Astrocyte of the spinal cord (primary cell): ENCODE results near the gene NPC1.

Experiments
- DNase-seq: peaks from one replicate; pipeline ENCODE4 v3.0.0; 2011; ENCODE audit warnings: low read depth, low spot score
- H3K4me3 ChIP-seq: 2 replicates; pipeline ENCODE4 v1.5.1; 2011; ENCODE audit warnings: low read depth, mild to moderate bottlenecking, low read length, moderate library complexity
- in situ Hi-C: cut with HindIII; loops from 2 replicates; pipeline ENCODE4 v1.10.0; 2017; ENCODE audit warnings: low sequenced_read_pairs
- TF ChIP-seq, protein P1 (sequence below): IDR thresholded peaks from 2 replicates; pipeline ENCODE4 v1.5.1; 2012; ENCODE audit warnings: low read depth, mild to moderate bottlenecking, low read length, inconsistent platforms

NPC1 gene

DNA sequence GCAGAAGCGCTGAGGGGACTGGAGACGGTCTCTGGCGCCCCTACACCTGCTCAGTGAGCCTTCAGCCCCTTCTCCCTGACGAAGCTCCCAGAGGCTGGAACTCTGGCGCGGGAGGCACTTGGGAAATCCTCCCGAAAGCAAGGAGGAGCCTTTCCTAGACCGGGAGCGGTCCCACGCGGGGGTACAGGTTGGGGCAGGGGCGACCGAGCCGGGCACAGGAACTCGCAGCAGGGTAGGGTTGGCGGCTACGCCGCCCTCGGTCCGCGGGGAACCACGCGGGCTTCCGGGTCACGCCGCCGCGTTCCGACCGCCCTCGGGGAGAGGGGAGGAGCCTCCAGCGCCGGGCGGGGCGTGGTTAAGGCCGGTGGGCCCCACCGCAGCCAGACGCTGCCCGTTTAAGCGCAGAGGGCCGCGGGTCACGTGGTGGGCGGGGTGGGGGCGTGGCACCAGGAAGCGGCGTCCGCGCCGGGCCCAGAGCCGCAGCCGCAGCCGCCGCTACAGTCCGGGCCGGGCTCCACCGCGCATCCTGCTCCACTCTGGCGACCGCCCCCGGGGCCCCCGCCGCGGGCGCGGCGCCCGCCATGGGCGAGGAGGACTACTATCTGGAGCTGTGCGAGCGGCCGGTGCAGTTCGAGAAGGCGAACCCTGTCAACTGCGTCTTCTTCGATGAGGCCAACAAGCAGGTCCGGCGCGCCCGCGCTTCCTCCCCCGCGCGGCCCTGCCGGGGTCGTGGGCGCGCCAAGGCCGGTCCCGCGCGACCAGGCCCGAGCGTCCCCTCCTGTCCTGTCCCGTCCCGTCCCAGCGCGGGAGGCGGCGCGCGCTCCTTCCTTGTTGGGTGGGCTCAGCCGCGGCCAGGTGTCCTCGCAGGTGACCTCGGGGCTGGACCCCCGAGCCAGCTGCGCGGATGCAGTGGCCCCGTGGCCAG lies 83.0 kb downstream of the NPC1 start, which contains the start of gene RMC1:
Gene RMC1, plus strand, starts transcription at position 474 of the 925 bp plus-strand sequence. Its CDS starts 108 bp downstream, at position 582.
- TF ChIP-seq, protein P1, sequence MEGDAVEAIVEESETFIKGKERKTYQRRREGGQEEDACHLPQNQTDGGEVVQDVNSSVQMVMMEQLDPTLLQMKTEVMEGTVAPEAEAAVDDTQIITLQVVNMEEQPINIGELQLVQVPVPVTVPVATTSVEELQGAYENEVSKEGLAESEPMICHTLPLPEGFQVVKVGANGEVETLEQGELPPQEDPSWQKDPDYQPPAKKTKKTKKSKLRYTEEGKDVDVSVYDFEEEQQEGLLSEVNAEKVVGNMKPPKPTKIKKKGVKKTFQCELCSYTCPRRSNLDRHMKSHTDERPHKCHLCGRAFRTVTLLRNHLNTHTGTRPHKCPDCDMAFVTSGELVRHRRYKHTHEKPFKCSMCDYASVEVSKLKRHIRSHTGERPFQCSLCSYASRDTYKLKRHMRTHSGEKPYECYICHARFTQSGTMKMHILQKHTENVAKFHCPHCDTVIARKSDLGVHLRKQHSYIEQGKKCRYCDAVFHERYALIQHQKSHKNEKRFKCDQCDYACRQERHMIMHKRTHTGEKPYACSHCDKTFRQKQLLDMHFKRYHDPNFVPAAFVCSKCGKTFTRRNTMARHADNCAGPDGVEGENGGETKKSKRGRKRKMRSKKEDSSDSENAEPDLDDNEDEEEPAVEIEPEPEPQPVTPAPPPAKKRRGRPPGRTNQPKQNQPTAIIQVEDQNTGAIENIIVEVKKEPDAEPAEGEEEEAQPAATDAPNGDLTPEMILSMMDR = no peak
- peak within 1 kb of the TSS; percentile 78 for H3K4me3 ChIP-seq
- in situ Hi-C loops = no loop called here
- peak; percentile 95 for DNase-seq

DNA sequence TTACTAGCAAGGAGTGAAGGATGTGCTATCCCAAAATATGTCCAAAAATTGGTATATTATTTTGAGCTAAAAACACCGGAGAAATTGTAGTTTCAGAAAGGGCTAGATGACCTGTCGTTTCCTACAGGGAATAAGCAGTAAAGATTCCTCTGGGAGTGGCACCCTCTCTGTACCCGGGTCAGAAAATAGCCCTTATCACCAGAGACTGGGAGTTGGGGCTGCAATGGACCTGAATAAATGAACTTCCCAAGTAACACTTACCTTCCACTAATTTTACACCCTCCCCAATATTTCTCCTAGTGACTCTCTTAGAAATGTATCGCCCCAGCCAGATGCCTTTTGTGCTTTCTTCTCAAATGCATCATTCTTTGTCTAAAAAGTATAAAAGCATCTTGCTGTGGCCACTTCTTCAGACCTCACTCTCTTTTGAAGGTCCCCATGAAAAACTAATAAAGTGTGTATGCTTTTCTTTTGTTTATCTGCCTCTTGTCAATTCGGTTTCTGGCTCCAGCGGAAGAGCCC lies 83.7 kb downstream of the NPC1 start:
- in situ Hi-C loops = no loop called here
- TF ChIP-seq, protein P1 = no peak
- no peak for DNase-seq

GRCh38 chr18:23501626-23502025 lies 84.7 kb downstream of the NPC1 start:
- no peak for DNase-seq
- TF ChIP-seq, protein P1 = no peak
- in situ Hi-C loops = no loop called here
- H3K4me3 ChIP-seq = no peak overlapping the region

More for the DNA sequence above, 83.7 kb downstream of the NPC1 start:
- peak overlapping the region; percentile 62 for H3K4me3 ChIP-seq

GRCh38 chr18:23499291-23499781 lies 87.0 kb downstream of the NPC1 start:
- DNase-seq = no peak
- TF ChIP-seq, protein P1 = no peak
- no peak overlapping the region for H3K4me3 ChIP-seq
- in situ Hi-C loops = no loop called here

GRCh38 chr18:23498877-23499276 lies 87.4 kb downstream of the NPC1 start:
- peak; percentile 72 for DNase-seq
- no peak overlapping the region for H3K4me3 ChIP-seq
- in situ Hi-C loops = no loop called here
- TF ChIP-seq, protein P1 = peak; percentile 95

- H3K4me3 ChIP-seq = no peak overlapping the region
- no peak for DNase-seq
- in situ Hi-C loops = no loop called here
- TF ChIP-seq, protein P1 = no peak
These were observed 88.2 kb downstream of the NPC1 start for GRCh38 chr18:23498117-23498516.
